Fibroblast of villous mesenchyme (primary cell): ENCODE results near the gene NAA38. TPM values are rescaled to one million over a fixed set of nuclear protein-coding genes. Genes with fewer than 3 reads are reported as not detected.
A peak's percentile ranks its signal among the peaks of the same experiment; 100 is the strongest.

Experiments used
- DNase-seq: peaks from one replicate; pipeline ENCODE4 v3.0.0-alpha.2; 2010; ENCODE audit warnings: low read depth
- H3K4me3 ChIP-seq: 2 replicates; pipeline ENCODE4 v1.5.1; 2011; ENCODE audit warnings: low read depth, mild to moderate bottlenecking, low read length
- CTCF ChIP-seq: IDR thresholded peaks from 2 replicates; pipeline ENCODE4 v1.5.1; 2012; ENCODE audit warnings: low read depth, mild to moderate bottlenecking, low read length; ENCODE audit not compliant: insufficient read depth
- total RNA-seq: library from RNA; depleted of rRNA; stranded (reverse); fragments of >200 nt; gene quantifications from 2 replicates; pipeline ENCODE4 v1.2.3, GENCODE V29; 2012

Gene NAA38
- total RNA-seq, 1 donor: 55.3 TPM

GRCh38 chr17:7848131-7848579 is 9.2 kb downstream of the NAA38 start:
- H3K4me3 ChIP-seq: no peak overlapping the region
- no peak for DNase-seq
- no peak for TF ChIP-seq CTCF

GRCh38 chr17:7846765-7847661 is 10.3 kb downstream of the NAA38 start:
- H3K4me3 ChIP-seq: no peak overlapping the region
- no peak for DNase-seq
- TF ChIP-seq CTCF: no peak

- no peak overlapping the region for H3K4me3 ChIP-seq
- no peak for DNase-seq
- no peak for TF ChIP-seq CTCF
These were observed 11.2 kb downstream of the NAA38 start for GRCh38 chr17:7846063-7846735.

- no peak for DNase-seq
- peak overlapping the region; percentile 79 for H3K4me3 ChIP-seq
- no peak for TF ChIP-seq CTCF
These were observed 11.8 kb downstream of the NAA38 start for GRCh38 chr17:7845359-7846062.

GRCh38 chr17:7844292-7845154 is 12.8 kb downstream of the NAA38 start:
- no peak for TF ChIP-seq CTCF
- H3K4me3 ChIP-seq: peak overlapping the region; percentile 79
- peak; percentile 96 for DNase-seq
